ENCODE measurements around the gene CGREF1. TPM values are rescaled to one million over a fixed set of nuclear protein-coding genes. Genes with fewer than 3 reads are reported as not detected.

The CGREF1 gene
- total RNA-seq, 1 experiment from 2014 or later: 4.0 TPM

- peaks cover 7 to 18% of the 10 kb centered on the region in 2 experiments for H3K4me1 ChIP-seq (ENCODE audit: control insufficient read depth in 1 of 2, insufficient read depth in 2 of 2, low read length in 2 of 2)
- POLR2A ChIA-PET: interaction anchor here (1.4 kb wide), 2 partner anchors 9 to 21 kb away, joined by 5 to 6 read pairs; partner anchors contain the start of gene AGBL5
Observed at GRCh38 chr2:27071990-27072830, 46.7 kb downstream of the CGREF1 start.

GRCh38 chr2:27071277-27071989 is 47.5 kb downstream of the CGREF1 start, which contains the start of gene OST4:
Gene OST4 (minus strand): TSS chr2:27071654.
- ChIA-PET POLR2A (interaction anchor here (1.2 to 1.4 kb wide), 3 partner anchors 8 to 20 kb away, joined by 3 to 6 read pairs (median 5); partner anchors contain the start of gene AGBL5), RAD21 (ENCODE audit: low non-redundant PET in 1 of 2, low total read pairs in 2 of 2, uncharacterized antibody in 2 of 2, unreplicated experiment in 2 of 2) (no interaction called here), CTCF (interaction anchor here (0.8 to 1.3 kb wide), 7 partner anchors 10 to 222 kb away, joined by 3 to 7 read pairs (median 3); partner anchors contain the start of genes AGBL5 and KHK)
- Histone ChIP-seq H3K9me2 (ENCODE audit: insufficient read depth) (no peaks in the 10 kb centered on the region), H3K36me3 (ENCODE audit: control insufficient read depth in 1 of 2, insufficient read depth in 2 of 2, low read length in 2 of 2) (peaks cover 13 to 16% of the 10 kb centered on the region in 2 experiments; a peak in 2 of 4 replicates), H3K9ac (ENCODE audit: low read length) (peak within 1 kb of the TSS; percentile 89), H3K79me2 (ENCODE audit: insufficient read depth, low read length) (peaks cover 33% of the 10 kb centered on the region), H3K27ac (ENCODE audit: low read depth, low read length) (peak within 1 kb of the TSS; percentile 62), H2AFZ (ENCODE audit: low read depth, low read length, poor library complexity, severe bottlenecking) (no peak within 1 kb of the TSS), H4K20me1 (ENCODE audit: insufficient read depth) (no peaks in the 10 kb centered on the region), H3K4me3 (replicated peaks in 1 of 2; ENCODE audit: low read depth in 1 of 2, low read length in 2 of 2) (peak within 1 kb of the TSS; percentile 98 to 99), H3K27me3 (ENCODE audit: insufficient read depth, low read length) (no peaks in the 10 kb centered on the region), H3K4me1 (ENCODE audit: control insufficient read depth in 1 of 2, insufficient read depth in 2 of 2, low read length in 2 of 2) (peaks cover 7 to 18% of the 10 kb centered on the region in 2 experiments), H3K9me3 (ENCODE audit: control insufficient read depth in 1 of 2, insufficient read depth in 1 of 2, low read depth in 1 of 2, low read length in 2 of 2) (no peaks in the 10 kb centered on the region), H3K4me2 (ENCODE audit: low read length) (peak within 1 kb of the TSS; percentile 89)
- ATAC-seq (peak; percentile 96), DNase-seq (ENCODE audit: low read depth, low spot score) (peak; percentile 83)
- no TSS peak for BruUV-seq (replicated peaks)
- intact Hi-C loops (cut with micrococcal nuclease): no loop called here
- TF ChIP-seq FOSL1 (IDR thresholded peaks at IDR 0.05; ENCODE audit: low read depth) (no peak), MAX (IDR thresholded peaks at IDR 0.05) (peak; percentile 54), CBX3 (IDR thresholded peaks at IDR 0.05; ENCODE audit: low read depth) (no peak), REST (IDR thresholded peaks at IDR 0.05; ENCODE audit: low read depth) (no peak), JUND (IDR thresholded peaks at IDR 0.05) (no peak), ZBTB33 (IDR thresholded peaks at IDR 0.05; ENCODE audit: extremely low read depth, insufficient replicate concordance, low read length) (peak; percentile 67)

More at GRCh38 chr2:27071990-27072830, 46.7 kb downstream of the CGREF1 start:
- H3K9ac ChIP-seq (ENCODE audit: low read length): peak overlapping the region; percentile 89
- H2AFZ ChIP-seq (ENCODE audit: low read depth, low read length, poor library complexity, severe bottlenecking): no peak overlapping the region
- H3K79me2 ChIP-seq (ENCODE audit: insufficient read depth, low read length): peaks cover 33% of the 10 kb centered on the region
- H3K4me3 ChIP-seq (replicated peaks in 1 of 2; ENCODE audit: low read depth in 1 of 2, low read length in 2 of 2): peak overlapping the region; percentile 48 to 98
- H3K27me3 ChIP-seq (ENCODE audit: insufficient read depth, low read length): no peaks in the 10 kb centered on the region
- peak; percentile 53 for ATAC-seq
- TF ChIP-seq ZNF274 (IDR thresholded peaks at IDR 0.05; ENCODE audit: low read depth, low read length) (no peak), POLR2A (IDR thresholded peaks at IDR 0.05; ENCODE audit: borderline replicate concordance, extremely low read depth, insufficient read depth, insufficient read length) (no peak), ZFX (IDR thresholded peaks at IDR 0.05) (0 out of 2 replicates have a peak, but pooled peaks have one; percentile 8), EZH2phosphoT487 (IDR thresholded peaks at IDR 0.05; ENCODE audit: borderline replicate concordance) (no peak), SIN3A (IDR thresholded peaks at IDR 0.05; ENCODE audit: low read depth) (no peak), EGR1 (IDR thresholded peaks at IDR 0.05; ENCODE audit: low read depth) (no peak), EZH2 (IDR thresholded peaks at IDR 0.05) (no peak), TCF7L2 (IDR thresholded peaks at IDR 0.05; ENCODE audit: borderline replicate concordance, extremely low read depth, insufficient read depth, insufficient read length) (no peak), ELF1 (IDR thresholded peaks at IDR 0.05; ENCODE audit: borderline replicate concordance, low read depth) (no peak)
- H4K20me1 ChIP-seq (ENCODE audit: insufficient read depth): no peaks in the 10 kb centered on the region
- BruUV-seq (replicated peaks): no TSS peak
- peaks cover 13 to 16% of the 10 kb centered on the region in 2 experiments; a peak in 2 of 4 replicates for H3K36me3 ChIP-seq (ENCODE audit: control insufficient read depth in 1 of 2, insufficient read depth in 2 of 2, low read length in 2 of 2)
- no peak for DNase-seq (ENCODE audit: low read depth, low spot score)
- intact Hi-C loops (cut with micrococcal nuclease): no loop called here
- H3K27ac ChIP-seq (ENCODE audit: low read depth, low read length): peak overlapping the region; percentile 55; the same call in 1 of the 2 replicates
- peak overlapping the region; percentile 89 for H3K4me2 ChIP-seq (ENCODE audit: low read length)
- no peaks in the 10 kb centered on the region for H3K9me3 ChIP-seq (ENCODE audit: control insufficient read depth in 1 of 2, insufficient read depth in 1 of 2, low read depth in 1 of 2, low read length in 2 of 2)
- no peaks in the 10 kb centered on the region for H3K9me2 ChIP-seq (ENCODE audit: insufficient read depth)
- ChIA-PET RAD21 (ENCODE audit: low non-redundant PET in 1 of 2, low total read pairs in 2 of 2, uncharacterized antibody in 2 of 2, unreplicated experiment in 2 of 2) (no interaction called here), CTCF (interaction anchor here (0.9 to 1.3 kb wide), 7 partner anchors 9 to 221 kb away, joined by 3 to 7 read pairs (median 3); partner anchors contain the start of genes AGBL5 and KHK)

Data from HCT116 (cell line).